HG02885 (cell line): ENCODE results near the gene USP46.

Experiments used
- ATAC-seq: cut with Tn5 transposase; IDR thresholded peaks from one replicate; pipeline ENCODE4 v1.9.1; 2021; ENCODE audit warnings: mild to moderate bottlenecking; ENCODE audit not compliant: unreplicated experiment, poor library complexity

USP46 gene

DNA sequence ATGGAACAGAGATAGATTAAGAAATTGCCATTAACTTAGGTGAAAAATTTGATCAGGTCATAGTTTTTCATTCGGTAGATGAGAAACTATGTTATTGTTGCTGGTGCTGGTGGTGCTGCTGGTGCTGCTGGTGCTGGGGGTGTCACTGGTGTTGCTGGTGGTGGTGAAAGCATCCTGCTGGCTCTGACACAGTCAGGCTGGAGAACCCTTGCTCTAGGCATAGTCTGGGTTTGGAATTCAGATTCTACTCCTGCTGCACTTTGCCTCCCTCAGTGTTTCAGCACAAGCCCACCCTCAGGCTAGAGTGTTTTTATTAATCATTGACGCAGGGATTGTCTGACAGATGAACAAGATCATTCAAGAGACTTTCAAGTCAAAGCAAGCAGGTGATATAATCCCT is 80.2 kb downstream of the USP46 start:
- ATAC-seq = no peak

DNA sequence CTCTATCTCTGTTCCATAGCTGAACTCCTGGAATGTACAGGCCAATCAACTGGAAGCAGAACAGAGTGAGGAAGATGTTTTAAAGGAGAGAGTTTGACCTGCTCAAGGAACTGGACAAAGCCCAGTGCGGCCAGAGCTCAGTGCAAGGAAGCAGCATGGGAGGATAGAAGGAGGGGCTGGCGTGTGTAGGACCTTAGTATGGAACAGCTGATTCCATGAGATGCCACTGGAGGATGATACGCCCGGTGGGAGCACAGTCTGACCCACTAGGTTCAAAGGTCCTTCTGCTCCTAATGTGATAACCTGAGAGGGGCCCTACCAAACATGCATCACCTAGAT is 81.5 kb downstream of the USP46 start:
- ATAC-seq = no peak

DNA sequence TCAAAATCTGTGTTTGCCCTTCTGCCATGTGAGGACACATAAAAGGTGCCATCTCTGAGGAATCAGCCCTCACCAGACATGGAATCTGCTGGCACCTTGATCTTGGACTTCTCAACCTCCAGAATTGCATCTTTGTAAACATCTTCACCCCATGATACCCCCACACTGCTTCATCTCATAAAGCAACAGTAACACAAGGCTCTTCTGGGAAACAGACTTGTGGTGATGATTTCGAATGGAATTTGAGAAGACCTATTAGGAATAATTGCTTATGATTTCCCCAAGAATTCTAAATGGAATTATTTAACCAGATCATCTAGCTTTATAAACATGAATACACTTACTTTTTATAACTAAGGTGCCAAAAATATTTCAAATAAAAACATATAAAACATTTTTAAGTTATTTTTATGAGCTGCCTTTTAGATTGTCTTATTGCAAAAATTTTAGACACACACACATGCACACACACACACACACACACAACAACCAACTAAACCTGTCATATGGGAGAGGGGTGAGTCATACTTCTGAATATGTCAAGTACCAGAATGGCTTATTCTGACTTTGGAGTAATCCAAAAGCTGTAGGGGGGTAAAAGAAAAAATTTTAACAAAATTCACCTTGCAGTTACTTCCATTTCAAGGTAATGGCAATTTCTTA is 82.0 kb downstream of the USP46 start:
- ATAC-seq = no peak

DNA sequence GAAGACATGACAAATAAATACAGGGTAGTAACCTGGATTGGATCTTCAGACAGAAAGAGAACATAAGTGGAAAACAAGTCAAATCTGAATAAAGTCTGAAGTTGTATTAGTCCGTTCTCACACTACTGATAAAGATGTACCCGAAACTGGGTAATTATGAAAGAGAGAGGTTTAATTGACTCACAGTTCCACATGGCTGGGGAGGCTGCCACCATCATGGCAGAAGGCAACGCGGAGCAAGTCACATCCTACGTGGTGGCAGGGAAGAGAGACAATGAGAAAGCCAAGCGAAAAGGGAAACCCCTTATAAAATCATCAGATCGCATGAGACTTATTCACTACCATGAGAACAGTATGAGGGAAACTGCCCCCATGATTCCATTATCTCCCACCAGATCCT is 82.8 kb downstream of the USP46 start:
- no peak for ATAC-seq

DNA sequence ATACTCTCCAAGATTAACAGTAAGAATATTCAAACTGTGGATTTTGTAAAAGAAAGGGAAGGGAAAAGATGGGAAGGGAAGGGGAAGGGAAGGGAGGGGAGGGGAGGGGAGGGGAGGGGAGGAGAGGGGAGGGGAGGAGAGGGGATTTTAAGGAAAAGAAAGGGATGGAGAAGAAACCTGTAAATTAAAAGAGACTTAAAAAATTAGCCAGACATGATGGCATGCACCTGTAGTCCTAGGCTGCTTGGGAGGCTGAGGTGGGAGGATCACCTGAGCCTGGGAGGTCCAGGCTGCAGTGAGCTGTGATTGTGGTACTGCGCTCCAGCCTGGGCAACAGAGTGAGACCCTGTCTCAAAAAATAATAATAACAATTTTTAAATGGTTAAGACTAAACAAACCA is 83.7 kb downstream of the USP46 start:
- ATAC-seq = no peak

DNA sequence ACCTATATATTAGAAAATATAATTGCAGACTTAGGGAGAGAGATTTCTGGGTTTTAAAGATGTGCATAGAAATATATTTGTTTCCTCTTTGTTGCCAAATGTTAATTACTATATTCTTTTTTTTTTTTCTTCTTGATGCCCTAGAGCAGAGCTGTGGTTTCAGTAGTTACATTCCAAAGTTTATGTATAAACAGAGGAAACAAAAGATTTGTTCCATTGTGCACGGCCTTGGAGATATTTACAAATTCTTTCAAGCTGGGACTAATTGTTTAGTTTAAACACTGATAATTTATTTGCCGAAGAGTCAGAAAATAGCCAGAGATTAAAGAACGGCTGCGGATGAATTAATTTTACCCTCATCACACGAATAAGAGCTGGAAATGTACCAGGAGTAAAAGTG is 85.1 kb downstream of the USP46 start:
- no peak for ATAC-seq

DNA sequence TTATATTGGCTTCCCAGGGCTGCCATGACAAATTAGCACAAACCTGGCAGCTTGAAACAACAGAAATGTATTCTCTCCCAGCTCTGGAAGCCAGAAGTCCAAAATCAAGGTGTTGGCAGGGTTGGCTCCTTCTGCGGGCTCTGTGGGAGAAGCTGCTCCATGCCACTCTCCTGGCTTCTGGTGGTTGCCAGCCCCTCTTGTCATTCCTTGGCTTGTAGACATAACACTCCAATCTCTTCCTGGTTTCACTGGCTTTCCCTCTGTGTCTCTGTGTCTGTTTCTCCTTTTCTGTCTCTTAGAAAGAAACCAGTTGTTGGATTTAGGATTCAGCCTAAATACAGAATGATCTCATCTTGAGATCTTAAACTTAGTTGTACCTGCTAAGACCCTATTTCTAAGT is 85.5 kb downstream of the USP46 start:
- ATAC-seq = no peak

DNA sequence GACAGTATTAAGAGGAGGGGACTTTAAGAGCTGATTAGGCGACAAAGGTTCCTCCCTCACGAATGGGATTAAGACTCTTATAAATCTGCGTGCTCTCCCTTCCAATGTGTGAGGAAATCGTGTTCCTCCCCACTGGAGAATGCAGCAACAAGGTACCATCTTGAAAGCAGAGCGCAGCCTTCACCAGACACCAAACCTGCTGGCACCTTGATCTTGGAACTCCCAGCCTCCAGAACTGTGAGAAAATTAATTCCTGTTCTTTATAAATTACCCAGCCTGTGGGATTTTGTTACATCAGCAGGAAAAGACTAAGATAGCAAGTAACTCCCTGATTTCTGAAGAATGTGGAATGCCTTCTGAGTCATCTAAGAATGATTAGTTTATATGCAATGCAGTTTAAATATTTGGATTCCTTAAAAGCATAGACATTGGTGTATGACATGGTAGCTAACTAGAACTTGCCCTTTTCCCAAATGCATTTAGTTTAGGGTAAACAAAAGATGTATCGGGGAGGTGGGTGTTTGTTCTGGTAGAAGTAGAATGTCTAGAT is 86.1 kb downstream of the USP46 start:
- no peak for ATAC-seq

DNA sequence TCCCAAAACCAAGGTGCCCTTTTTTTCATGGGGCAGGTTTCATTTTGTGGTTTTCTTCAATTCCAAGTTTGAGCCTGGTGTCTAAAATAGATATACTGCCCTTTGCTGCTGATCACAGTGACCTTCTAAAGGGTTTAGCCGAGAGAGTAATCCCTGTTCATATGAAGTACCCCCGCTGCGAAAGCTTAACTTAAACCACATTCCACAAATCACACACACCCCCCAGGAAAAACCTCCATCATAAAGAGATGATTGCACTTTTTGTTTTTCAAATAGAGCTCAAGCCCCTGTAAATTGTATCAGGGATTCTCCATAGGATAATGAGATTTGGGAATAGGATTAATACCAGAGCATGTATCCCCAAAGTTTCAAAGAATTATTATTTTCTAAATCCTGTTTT is 90.8 kb downstream of the USP46 start:
- no peak for ATAC-seq

DNA sequence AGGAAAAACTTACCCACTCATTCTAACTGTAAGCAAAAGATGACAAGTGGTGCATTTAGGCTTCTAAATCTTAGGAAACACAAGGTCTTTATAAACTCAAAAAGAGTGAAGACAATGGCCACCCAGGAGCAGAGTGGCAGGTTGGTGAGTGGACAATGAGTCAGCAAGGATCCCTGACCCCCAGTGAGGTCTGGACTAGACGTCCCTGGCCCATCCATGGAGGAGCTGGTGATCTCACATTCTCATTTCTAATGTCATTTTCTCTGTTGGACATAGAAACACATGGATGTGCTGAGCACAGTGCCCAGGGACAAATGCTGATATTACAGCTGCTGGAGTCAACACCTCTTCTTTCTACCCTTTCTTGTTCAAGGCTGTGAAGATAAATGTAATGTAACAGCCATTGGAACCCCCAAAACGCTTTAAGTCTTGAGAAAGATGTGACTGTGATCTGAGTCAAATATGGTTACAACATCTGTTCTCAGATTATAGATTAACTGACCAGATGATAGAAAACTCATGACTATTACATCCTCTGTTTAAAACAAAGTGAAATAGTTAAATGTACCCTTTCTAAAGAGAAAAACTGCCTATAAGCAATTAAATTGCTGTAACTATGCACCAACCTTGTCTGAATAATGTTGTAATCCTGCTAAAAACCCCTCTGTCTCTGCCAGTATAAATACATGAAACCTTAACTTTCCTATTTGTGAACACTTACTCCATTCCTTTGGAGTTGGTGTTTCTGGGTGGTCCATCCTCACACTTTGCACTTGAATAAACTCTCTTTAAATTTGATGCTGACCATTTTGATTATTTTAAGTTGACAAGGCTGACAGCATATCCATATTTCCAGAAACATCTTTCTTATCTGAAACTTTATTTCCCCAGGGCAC is 92.7 kb downstream of the USP46 start:
- no peak for ATAC-seq

DNA sequence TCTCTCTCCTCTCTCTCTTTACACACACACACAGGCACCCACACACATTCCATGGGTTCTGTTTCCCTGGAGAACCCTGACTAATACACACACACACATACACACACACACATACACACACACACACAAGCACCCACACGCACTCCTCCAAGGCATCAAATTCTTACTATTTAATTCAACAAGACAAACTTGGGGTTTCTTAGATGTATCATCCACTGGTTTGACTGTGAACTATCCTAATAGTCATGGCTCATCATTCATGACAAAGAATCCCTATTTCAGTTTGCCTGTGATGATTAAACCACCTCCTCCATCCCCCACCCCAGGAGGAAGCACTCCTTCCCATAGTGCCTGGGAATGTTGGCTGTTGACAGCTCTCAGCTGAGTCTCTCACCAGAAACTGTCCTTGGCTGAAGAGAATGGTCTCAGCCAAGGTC is 98.2 kb downstream of the USP46 start:
- no peak for ATAC-seq

DNA sequence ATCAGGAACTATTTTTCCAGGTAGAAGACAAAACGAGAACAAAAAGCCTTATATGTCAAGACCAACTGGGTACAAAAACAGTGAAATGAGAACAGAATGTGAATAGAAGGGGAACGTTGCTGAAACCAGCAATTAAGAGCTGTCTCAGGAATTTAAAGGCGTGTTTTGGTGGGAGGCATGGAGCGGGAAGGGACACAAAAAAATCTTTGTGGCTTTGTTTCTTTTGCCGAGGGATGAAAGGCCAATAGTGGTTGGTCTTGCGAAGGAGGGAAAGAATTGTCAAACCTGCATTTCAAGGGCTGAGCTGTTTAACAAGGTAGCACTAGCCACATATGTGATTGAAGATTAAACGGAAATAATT is 103.8 kb downstream of the USP46 start:
- no peak for ATAC-seq

DNA sequence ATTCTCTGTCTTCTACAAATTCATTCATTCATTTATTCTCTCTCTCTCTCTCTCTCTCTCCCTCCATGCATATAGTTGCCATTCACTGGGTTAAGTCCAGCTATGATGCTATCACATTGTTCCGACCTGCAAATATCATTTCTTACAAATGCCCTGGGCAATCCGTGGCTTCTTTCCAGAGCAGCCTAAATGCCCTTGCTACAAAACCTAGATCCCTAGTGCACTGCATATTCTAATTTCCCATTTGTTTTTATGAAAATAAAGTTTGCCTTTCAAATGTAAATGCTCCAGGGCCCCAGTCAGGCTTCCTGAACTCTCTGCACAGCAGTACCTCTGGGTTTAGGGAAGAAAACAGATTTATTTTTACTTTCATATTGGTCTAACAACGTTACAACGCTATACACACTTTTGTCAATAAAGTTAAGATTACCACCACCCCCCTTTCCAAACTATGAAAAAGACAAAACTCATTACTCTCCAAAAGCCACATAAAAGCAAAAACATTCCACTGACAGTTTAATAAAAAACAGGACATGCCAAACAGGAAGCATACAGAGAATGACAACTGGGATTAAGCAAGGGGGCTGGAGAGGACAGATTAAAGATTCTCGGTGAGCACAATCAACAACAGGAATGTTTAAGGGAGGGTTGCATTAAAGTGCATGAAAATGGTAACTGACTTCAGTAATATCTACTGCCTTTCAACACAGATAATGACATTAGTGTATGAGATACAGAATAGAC is 104.3 kb downstream of the USP46 start:
- ATAC-seq = no peak

DNA sequence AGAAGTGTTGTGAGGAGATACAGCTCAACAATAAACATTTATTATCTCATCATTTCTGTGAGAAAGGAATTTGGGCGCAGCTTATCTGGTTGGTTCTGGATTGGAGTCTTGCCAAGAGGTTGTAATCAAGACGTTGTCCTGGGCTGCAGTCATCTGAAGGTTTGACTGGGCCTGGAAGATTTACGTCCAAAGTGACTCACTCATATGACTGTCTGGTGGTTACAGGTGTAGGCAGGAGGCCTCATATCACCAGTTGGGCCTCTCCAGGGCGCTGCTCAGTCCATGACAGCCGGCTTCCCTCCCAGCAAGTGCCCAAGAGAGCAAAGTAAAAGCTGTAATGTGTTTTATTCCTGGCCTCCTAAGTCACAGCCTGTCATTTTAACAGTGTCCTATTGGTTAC is 106.3 kb downstream of the USP46 start:
- ATAC-seq = no peak

DNA sequence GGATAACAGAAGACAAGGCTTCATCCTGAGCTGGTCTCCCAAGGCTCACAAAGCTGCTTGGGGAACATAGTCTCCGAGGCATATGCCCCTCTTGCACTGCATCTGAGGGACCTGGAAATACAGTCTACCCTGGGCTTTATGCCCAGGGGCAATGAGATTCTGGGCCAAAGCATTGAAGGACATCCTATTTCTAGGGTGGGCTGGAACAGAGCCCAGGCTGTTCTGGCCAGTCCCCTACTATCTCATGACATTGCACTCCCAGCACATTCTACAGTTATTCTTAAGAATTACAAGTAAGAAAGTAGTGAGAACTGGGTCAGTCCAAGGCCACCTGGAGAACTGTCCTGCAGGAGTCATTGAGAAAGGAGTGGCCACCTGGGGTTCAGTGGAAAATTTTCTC is 107.6 kb downstream of the USP46 start:
- ATAC-seq = no peak

DNA sequence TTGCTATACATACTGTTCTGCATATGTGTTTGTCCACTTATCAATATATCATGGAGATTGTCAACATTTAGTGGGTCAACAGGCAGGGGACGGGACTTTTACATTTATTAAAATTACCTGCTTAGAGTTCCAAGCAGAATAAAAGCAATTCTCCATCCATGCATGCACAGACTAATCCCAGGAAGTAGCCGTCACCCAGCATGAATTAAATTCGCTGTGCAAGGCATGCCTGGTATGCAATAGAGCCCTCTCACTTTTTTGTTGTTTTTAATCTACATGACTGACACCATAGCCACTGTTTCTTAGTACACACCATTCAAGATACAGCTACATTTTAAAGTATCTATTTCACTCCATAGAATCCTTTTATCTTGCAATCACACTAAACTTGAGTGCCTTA is 108.9 kb downstream of the USP46 start:
- ATAC-seq = no peak

DNA sequence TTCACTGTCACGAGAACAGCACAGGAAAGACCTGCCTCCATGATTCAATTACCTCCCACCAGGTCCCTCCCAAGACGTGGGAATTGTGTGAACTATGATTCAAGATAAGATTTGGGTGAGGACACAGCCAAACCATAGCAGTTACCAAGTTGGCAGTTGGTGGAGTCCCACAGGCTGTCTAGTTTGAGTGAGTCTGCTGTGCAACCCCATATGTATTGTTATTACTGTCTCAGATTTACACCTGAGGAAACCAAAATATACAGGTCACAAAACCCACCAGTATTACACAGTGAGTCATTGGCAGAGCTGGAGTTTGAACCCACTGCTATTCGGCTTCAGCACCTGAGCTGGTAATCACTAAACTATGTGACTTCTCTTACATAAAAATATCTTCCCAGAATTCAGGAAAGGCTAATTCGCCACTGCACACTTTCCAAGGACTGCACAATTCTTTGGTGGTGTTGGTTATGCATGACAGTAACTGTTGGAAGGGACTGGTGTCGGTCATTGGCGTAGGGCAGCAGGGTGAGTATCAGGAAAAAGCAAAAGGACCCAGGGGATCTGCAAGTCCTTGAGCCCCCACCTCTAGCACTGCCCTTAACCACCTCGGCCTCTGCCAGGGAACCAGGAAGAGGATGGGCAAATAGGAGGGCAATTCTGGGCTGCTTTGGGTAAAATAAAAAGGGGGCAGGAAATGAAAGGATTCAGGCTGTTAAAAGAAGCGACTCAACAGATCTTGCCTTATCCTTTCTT is 110.1 kb downstream of the USP46 start:
- ATAC-seq = no peak

DNA sequence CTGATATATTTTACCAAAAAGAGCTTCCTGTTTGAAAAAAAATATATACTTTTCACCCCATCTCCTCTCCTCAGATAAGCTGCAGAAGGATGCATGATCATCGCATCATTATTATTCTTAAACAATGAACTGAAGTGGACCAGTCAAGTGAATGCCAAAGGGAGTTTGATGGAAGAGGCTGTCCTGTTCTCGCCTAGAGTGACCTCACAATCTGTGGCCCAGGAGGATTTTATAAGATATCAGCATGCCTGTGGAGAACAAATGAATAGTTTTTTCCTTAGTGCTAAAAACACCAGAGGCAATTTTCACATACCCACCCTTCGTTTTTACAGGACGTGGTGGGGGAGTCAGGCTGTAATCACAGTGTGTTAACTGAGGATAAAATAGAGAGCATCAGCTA is 112.7 kb downstream of the USP46 start:
- no peak for ATAC-seq

DNA sequence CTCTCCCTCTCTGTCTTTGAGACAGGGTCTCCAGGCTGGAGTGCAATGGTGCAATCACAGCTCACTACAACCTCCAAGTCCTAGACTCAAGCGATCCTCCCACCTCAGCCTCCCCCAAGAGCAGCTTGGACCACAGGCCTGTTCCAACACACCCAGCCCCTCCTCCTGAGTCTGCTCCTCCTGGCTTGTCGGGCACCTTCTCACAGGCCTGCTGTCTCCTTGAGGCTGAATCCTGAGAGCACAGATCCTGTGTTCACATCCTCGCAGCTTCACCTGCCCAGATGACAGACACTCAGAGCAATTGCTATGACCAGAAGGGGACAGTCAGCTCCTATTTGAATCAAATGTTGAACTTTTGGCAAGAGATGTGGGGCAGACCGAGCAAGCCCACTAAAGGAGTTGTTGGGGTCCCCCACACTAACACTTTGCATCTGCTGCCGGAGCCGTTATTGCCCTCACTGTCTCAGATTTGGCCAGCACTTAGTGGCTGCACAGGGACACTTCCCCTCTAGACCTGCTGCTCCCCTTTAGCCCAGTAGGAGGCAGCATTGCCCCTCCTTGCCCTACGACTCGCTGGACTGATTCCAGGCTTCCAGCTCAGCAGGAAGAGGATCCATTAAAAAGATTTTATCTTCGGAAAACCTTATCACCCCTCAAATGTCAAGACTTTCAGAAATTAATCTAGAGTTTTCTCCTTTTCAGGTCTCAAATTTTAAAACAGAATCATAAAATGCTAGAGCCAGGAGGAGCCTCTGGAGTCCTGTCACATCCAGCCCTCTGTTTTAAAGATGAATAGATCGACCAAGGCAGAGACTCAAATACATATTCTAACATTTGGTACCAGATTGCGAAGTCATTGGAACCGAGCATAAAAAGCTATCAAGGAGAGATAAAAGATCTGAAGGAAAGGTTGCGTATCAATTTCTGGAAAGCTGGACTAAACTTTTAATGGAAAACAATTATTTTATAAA is 113.7 kb downstream of the USP46 start:
- ATAC-seq = peak; percentile 94
